ENCODE results near the gene SEMA6A.
"Not testable (repeated sequence)": the region's sequence is repeated elsewhere in the genome, so short reads cannot be mapped to it uniquely, and the experiment has no call there.

SEMA6A gene

DNA sequence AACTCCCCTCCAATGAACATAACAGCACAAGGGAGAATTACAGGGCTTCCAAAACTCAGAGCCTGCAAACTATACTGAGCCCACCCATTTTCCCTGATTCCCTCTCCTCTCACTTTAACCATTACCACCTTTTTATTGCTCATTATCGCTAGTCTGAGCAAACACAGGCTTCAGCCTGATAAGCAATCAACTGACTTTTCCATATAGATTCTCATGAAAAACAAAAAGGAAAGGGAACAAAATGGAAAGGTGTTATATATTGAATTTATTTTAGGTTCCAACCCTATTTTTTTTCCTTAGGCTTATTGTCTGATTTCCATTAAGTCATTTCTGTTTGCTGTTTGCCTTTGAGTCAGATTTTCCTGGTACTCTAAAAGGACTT, 27.9 kb downstream of the SEMA6A start:
- DNase-seq (ENCODE audit: low read depth in 2 of 2) = no peak

DNA sequence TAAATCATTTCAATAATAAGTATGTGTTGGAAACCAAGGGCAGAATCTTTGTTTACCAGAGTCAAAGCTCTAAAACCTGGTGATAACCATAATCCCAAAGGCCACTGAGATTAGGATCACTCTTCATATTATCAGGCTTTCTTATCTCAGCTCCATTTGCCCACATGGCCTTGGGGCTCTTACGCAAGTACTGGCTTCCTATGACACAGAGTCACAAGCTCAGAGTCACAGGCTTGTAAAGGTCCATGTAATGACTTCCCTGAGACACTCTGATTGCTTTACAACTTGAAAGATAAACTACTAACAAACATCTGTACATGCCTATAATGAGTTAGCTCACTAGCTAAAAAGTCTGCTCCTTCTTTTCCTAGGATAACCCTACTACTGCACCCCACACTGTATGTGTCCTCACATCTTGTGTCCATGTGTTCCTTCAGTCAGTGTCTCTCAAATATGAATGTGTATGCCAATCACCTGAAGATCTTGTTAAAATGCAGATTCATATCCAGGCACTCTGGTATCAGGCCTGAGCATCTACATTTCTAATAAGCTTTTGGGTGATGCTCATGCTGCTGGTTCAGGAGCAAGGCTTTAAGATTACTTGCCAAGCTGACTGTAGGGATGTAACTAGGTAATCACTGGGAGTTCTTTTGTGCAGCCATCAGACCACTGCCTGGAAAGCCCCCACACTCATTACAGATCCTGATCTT, 28.4 kb downstream of the SEMA6A start:
- no peak for DNase-seq (ENCODE audit: low read depth in 2 of 2)

DNA sequence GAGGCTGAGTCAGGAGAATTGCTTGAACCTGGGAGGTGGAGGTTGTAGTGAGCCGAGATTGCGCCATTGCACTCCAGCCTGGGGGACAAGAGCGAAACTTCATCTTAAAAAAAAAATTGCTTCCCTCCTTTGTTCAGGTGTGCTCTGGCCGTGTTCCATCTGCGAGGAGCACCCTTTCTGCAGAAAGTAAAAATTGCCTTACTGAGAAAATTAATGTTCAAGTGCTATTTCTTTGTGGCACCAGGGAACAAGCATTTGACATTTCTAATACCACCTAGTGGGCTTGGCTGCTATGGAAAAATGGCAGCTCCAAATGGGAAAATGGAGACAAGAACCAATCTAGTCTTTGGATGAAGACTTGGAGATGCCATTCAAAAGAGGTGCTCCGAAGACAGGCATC, 29.2 kb downstream of the SEMA6A start:
- not testable (repeated sequence) for DNase-seq (ENCODE audit: low read depth in 2 of 2)

DNA sequence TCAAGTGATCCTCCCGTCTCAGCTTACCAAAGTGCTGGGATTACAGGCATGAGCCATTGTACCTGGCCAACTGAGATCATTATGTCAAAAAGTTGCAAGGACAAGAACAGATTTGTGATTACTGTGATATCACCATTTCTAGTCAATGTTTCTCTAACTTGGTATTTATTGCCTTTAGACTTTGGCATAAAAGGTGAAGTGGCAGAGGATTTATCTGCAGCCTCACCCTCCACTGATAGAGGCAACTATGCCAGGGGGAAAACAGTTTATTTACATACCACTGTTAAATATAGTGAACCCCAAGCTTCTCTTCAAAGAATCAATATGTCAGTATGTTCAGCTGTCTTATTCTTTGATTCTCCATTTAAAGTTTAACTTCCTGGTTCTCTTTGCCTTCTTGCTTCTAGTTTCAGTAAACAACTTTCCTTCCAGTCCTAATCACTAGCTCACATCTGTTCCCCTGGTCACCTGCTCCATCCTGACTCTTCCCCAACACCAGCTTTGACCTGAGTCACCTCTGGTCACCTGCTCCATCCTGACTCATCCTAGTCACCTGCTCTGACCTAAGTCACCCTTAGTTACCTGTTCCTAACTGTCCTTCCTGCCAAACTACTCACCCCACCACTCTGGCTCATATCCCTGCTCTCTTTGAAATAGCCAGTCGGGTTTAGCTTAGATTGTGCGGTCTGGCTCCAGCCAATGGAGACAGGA, 29.9 kb downstream of the SEMA6A start:
- no peak for DNase-seq (ENCODE audit: low read depth in 2 of 2)

DNA sequence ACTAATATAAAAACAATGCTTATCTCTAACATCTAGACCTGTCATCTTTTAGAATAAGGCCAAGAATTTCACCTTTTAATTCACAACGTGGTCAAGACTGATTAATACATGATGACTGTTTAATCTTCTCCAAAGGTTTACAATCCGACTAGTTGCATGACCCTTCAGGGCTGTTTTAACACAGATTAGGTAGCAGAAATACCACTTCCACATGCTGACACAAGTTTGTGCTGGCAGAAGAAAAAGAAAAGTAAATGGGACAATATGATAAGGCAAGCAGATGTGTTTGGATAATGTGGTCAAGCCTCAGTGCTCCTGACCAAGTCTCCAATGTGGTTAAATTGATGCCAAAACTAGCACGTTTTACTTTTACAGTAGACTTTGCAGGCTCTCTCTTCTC, 31.1 kb downstream of the SEMA6A start:
- DNase-seq (ENCODE audit: low read depth in 2 of 2) = no peak

DNA sequence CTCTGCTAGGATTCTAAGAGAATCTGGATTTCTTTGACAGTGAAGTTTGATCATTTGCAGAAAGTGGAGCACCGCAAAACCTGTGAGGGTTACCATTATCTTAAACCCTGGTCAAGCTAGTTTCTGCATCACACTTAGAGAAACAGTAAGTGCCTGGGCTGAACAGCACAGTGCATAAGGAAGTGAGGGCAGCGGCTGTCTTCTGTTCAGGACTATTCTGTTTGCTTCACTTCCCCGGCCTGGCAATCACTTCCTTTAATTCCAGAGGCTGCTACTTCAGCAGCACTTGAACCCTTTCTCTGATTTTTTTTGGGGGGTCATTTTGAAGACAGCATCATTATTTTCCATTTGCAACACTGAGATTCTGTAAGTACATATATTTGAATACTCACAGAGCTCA, 32.0 kb downstream of the SEMA6A start:
- no peak for DNase-seq (ENCODE audit: low read depth in 2 of 2)

DNA sequence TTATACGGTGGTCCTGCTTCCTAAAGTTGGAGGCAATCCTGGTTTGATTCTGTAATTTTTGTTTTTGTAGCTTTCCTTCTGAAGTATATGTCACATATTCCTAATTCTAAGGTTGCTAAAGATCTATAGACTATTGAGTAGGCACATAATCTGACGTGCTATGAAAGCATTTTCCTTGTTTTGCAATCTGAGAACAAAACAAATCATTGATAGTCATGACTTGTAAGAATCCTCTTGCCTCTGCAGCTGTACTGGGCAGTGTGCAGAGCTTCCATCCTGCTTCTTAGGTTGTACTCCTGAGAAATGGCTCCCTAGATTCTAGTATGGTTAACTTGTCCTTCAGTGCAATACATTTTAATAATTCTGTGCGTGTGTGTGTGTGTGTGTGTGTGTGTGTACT, 35.4 kb downstream of the SEMA6A start:
- DNase-seq (ENCODE audit: low read depth in 2 of 2) = no peak

DNA sequence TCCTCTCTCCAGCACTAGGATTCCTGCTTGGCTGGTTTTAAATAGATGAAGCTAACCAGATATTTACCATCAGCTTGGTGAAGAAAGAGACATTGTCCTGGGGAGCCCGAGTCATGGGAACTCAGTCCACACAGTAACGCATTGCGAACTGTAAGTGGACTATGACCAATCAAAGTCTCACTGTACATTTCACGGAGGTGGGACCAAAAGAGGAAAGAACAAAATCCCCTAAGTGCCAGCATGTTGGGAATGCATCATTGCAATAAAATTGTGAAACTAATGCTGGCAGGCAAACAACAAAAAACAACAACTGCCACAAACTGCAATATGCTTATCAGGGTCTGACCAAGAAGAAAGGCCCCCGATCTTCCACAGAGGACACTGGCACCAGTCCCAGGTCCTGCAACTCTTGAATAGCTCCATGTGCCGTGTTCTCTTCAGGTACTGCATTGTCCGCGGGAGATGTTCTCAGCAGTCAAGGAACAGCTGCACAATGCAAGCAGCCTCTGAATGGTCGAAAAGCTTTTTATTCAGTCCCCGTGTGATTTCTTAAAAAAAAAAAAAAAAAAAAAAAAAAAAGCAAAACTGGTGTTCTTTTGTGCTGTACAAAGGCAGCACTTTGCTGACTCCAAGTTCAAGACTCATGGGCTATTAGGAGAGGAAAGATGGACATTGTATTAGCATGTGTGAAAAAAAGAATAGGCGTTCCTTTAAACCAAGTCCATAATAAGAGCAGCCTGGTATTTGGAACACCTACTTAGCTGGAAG, 38.1 kb downstream of the SEMA6A start:
- no peak for DNase-seq (ENCODE audit: low read depth in 2 of 2)

DNA sequence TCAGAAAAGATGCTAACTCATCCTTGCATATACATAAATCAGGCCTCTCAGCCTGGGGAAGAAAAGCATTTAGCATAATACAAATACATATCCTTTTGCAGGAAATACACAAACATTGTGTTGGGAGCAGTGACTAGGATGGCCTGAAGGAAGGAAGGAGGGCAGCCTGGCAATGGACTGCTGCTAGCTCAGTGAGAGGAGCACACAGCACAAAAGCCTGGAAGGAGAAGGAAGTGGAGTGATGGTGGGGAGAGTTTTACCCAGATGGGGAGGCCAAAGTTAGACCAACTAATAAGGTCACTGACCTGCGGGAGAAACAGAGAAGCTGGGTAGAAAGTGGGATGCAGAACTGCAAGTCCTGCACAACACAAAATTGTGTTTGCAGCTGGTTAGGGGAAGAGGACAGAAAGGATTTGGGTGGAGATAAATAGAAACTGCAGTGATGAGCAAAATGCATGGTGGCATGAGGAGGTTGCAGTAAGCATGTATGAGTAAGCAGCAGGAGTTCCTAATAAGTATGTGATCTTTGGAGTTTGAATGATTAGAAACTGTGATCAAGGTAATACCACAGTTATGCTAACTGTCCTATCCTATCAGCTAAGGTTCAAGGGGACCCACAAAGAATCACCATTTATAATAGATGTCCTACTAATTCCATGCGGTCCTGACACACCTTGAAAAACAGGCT, 39.5 kb downstream of the SEMA6A start:
- no peak for DNase-seq (ENCODE audit: low read depth in 2 of 2)

DNA sequence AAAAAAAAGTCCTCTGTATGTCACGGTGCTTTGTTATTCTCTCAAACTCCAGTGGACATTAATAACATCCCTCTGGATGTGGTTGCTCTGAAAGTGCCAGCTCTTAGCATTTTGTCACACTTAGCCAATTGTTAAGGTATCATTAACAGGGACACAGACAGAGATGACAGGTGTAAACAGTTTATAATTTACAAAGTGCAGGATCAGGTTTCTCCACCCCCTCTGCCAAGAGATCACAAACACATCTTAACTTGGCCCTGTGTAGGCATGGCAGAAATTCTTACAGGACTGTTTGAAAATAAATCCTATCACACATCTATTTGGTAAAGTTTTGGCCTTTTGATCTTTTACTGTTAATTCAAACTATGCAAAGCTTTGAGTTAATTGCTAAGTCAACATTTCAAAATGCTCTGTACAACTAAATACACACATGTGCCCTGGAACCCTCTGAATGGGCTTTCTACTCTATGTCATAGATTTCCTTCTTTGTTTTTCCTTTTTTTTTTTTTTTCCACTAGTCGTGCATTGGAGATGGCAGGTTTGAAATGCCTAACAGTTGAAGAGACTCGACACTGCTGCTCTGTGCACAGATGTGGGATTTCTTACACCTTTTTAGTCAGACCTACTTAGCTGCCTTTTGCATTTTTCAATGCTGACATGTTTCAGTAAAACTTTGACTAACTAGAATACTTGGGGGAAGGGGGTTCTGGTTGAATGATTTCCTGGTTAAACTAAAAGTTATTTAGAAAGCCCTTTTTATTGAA, 41.7 kb downstream of the SEMA6A start:
- DNase-seq (ENCODE audit: low read depth in 2 of 2) = no peak

DNA sequence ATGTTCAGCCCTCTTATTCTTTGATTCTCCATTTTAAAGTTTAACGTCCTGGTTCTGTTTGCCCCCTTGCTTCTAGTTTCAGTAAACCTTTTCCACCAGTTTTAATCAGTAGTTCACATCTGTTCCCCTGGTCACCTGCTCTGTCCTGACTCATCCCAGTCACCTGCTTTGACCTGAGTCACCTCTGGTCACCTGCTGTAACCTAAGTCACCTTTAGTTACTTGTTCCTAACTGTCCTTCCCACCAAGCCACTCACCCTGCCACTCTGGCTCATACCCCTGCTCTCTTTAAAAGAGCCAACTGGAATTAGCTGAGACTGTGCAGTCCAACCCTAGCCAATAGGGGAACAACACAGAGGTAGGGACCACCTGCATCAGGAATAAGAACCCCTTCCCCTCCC, 43.0 kb downstream of the SEMA6A start:
- no peak for DNase-seq (ENCODE audit: low read depth in 2 of 2)

DNA sequence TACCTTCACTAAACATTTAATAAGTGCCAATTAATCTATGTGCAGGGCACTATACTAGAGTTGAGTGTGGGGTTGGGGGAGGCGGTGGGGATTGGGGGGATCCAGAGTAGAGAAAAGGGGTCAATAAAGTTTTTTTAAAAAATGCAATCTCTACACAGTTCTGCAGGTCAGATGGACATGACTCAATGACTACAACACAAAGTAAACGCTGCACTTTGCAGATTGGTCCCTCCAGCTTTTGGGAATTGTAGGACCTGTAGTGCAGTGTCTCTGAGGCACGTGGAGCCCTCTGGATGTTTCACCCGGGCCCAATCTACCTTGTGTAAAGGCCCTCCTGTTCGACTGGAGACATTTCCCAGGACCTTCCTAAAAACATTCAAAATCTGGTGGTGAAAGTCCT, 43.5 kb downstream of the SEMA6A start:
- no peak for DNase-seq (ENCODE audit: low read depth in 2 of 2)

DNA sequence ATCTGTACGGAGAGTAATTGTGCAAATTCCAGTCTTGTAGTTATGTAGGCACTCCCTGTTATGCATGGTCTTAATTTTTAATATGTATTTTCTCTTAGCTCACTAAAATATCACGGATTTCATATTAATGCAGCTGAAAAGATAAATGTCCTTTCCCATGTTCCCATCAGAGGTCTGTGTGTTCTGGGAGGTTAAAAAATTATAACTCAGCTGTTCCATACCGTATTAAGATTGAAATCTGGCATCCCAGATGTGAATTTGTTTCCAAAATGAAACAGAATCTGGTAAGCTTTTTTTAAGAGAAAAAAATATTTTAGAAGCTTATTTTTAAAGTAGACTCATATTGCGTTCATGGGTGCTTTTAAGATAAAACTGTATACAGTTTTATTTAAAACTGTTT, 44.3 kb downstream of the SEMA6A start:
- no peak for DNase-seq (ENCODE audit: low read depth in 2 of 2)

DNA sequence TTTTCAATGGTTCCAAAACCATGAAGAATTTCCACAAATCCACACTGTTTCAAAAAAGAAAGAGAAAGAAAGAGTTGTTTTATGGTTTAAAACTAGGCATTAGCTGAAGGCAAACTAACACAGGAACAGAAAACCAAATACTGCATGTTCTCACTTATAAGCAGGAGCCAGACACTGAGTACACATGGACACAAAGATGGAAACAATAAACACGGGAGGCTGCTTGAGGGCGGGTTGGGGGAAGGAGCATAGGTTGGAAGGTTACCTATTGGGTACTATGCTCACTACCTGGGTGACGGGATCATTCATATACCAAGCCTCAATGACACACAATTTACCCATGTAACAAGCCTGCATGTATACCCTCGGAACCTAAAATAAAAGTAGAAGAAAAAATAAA, 45.0 kb downstream of the SEMA6A start:
- DNase-seq (ENCODE audit: low read depth in 2 of 2) = no peak

DNA sequence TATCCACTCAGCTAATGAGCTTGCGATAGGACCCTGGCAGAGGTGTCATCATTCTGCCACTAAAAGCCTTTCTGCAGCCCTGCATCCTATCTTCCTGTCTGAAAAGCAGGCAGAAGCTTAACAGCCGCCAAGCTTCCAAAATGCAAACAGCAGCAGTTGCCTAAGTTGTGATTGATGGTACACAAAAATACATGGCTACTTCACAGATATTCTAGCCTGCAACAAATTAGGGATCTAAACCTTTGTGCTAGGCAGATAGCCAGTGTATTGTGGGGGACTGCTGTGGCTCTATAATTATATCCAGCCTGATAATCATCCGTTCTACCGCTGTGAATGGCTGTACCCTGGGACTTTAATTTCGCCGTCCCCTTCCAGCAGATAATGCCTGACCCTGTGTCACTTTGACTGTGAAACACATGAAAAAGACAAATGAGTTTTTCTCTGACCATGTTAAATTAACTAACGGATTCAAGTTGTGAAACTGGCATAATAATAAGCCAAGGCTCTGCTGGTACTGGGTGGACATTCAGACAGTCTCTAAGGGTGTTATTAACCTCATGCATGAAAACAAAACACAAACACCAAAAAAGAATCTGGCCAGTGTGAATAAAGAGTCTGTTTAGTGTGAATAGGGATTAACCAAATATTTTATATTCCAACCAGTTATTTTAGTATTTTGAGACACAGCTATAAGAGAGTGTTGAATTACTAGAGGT, 45.9 kb downstream of the SEMA6A start:
- DNase-seq (ENCODE audit: low read depth in 2 of 2) = no peak

DNA sequence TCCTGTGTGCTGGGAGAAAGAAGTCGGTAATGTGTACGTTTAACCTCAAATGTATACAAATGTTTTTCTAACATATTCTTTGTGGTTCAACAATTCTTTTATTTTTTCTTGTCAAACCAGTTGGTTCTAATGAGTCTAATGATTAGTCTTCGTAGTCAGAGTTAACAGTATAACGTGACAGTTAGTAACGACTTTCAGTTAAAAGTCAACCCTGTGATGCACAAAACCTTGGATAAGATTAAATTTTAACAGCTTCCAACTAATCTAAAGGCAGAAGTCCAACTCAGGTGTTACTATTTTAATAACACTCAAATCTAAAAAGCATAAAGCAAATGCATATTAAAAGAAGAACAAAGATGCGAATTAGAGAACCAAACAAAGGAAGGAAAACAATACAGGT, 47.0 kb downstream of the SEMA6A start:
- no peak for DNase-seq (ENCODE audit: low read depth in 2 of 2)

DNA sequence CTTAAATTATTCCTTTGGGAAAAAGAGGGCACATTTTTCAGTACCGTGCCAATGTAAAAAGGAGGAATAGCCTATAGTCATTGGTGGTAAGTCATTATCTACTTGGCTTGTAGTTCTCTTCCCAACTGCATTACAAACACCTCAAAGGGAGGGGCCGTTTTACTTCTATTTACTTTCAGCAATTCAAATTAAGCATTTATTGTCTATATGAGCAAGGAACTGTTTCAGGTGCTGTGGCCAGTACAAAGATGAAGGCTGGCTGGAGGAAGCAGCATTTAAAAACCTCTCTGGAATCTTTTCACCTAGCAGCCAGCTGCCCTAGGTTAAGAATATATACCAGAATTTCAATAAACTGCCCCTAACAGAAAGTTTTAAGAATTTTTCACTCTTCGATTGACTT, 48.9 kb downstream of the SEMA6A start:
- DNase-seq (ENCODE audit: low read depth in 2 of 2) = no peak

DNA sequence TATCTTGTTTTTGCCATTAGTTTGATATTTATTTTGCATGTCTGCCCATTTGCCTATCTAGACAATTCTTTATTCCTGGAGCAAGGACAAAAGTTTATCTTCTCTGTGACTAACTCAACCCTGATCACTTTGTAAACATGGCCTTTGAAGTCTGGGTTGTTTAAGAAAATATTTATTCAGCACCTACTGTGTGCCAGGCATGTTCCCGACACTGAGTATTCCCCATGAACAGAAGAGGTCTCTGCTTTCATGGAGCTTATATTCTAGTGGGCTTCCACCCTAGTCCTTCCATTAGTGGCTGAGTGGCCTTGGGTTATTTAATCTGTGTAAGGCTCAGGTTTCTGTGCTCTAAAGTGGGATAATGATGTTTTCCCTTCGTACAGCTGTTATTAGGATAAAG, 49.7 kb downstream of the SEMA6A start:
- no peak for DNase-seq (ENCODE audit: low read depth in 2 of 2)

DNA sequence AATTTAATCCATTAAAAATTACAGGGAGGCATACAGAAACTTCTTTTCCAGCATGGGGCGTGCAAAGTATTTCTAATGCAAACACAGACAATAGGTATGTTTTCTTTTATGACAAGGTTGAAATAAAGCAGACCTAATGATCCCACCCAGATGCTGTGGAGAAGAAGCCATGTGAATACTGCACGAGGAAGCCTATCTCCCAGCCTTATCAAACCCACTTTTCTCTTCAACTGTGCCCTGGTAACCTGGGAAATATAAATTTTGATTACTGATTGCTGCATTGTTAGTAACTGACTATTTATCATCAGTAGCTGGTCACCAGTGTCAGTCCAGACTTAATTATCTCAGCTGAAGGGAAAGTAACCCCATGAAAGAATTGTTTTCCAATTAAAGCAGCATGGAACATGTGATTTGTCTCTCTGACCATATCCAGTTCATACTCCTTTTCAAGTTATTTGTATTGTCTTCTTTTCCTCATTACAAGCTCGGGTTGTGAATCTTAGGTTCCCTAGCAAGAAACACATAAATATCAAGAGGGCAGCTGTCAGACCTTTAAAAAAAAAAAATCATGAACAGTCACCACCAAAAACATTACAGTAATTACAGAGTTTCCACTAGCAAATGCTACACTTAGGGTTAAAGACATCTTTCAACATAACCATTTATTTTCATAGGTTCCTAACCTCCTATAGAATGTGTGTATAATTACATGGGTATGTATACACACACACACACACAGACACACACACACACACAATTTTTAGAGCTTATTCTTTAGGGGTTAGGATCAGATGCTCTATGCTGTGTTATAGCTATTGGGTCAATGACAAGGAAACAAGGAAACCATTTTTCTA, 50.3 kb downstream of the SEMA6A start:
- no peak for DNase-seq (ENCODE audit: low read depth in 2 of 2)

DNA sequence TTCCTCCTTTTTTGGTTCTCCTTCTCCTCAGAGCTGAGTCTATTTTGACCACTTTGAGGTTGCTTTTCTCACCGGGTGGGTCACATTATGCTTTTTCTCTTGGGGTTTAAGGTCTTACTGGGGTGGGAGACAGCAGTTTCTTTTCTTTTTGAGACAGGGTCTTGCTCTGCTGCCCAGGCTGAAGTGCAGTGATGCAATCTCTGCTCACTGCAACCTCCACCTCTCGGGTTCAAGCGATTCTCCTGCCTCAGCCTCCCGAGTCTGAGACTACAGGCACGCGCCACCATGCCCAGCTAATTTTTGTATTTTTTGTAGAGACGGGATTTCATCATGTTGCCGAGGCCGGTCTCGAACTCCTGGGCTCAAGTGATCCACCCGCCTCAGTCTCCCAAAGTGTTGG, 51.4 kb downstream of the SEMA6A start:
- not testable (repeated sequence) for DNase-seq (ENCODE audit: low read depth in 2 of 2)

All from activated CD4-positive, alpha-beta T cell treated with anti-CD3 and anti-CD28 coated beads for 24 hours (primary cell).